Left lung (tissue), 10 donors: ENCODE measurements around the gene PPP1R12B. TPM values are rescaled to one million over a fixed set of nuclear protein-coding genes. Genes with fewer than 3 reads are reported as not detected.
"Not testable (repeated sequence)": the region's sequence is repeated elsewhere in the genome, so short reads cannot be mapped to it uniquely, and the experiment has no call there.

ENCODE experiments used
- ATAC-seq: fragments of 200-7000 bp; cut with Tn5 transposase; one replicate; pipeline ENCODE4 v1.9.1; 2020; ENCODE audit warnings: moderate library complexity
- DNase-seq, 4 donors: peaks; one replicate each; pipeline ENCODE4 v3.0.0-alpha.2; 2013 to 2020
- H3K27ac ChIP-seq, 2 donors: fragments of 200-600 bp; sonication (generic) in 1 of 2; one replicate each; pipeline versions ENCODE4 v1.5.0 to v1.8.0; 2020 to 2021
- H3K27me3 ChIP-seq, 2 donors: fragments of 200-600 bp; sonication (generic) in 1 of 2; one replicate each; pipeline versions ENCODE4 v1.5.0 to v1.8.0; 2020 to 2021
- H3K36me3 ChIP-seq, 2 donors: fragments of 200-600 bp; sonication (generic) in 1 of 2; one replicate each; pipeline versions ENCODE4 v1.5.0 to v1.8.0; 2020 to 2021
- H3K4me1 ChIP-seq, 2 donors: fragments of 200-600 bp; one replicate each; pipeline ENCODE4 v1.8.0; 2021
- H3K4me3 ChIP-seq, 2 donors: fragments of 200-600 bp; sonication (generic) in 1 of 2; one replicate each; pipeline versions ENCODE4 v1.5.0 to v1.8.0; 2020 to 2021; ENCODE audit warnings: mild to moderate bottlenecking in 1 of 2
- H3K9me3 ChIP-seq, 2 donors: fragments of 200-600 bp; sonication (generic) in 1 of 2; one replicate each; pipeline versions ENCODE4 v1.5.0 to v1.8.0; 2020 to 2021
- CTCF ChIP-seq, 2 donors: fragments of 200-600 bp; sonication (generic) in 1 of 2; IDR thresholded peaks; one replicate each; pipeline versions ENCODE4 v1.5.0 to v1.8.0; 2021; ENCODE audit warnings: antibody characterized with exemption in 2 of 2
- intact Hi-C, 2 donors: fragments of 100-400 bp; cut with DNase I; formaldehyde crosslinking; loops; one replicate each; pipeline versions ENCODE4 v1.11.2 to v1.14.2; 2022
- polyA plus RNA-seq, 6 donors: library from polyadenylated mRNA; unstranded; fragments of 120-200 nt; gene quantifications; one replicate each; pipeline ENCODE4 v1.2.1, GENCODE V29; 2013; ENCODE audit not compliant: insufficient read length in 6 of 6
- total RNA-seq, 2 donors: library from RNA; stranded (reverse); fragmentation: NEBNext Ultra II Directional; extraction: Animal tissue kit (Norgen Biotek cat#: 25700); gene quantifications; one replicate each; pipeline ENCODE4 v1.2.1, GENCODE V29; 2021
- donor health status: DM: no; HTN: yes; CAD: no.
- donor health status: DM: no; HTN: no; CAD: no.

Gene PPP1R12B
- total and polyA plus RNA-seq, 8 donors, result 25.8 to 45.9 (median 30.8) TPM

DNA sequence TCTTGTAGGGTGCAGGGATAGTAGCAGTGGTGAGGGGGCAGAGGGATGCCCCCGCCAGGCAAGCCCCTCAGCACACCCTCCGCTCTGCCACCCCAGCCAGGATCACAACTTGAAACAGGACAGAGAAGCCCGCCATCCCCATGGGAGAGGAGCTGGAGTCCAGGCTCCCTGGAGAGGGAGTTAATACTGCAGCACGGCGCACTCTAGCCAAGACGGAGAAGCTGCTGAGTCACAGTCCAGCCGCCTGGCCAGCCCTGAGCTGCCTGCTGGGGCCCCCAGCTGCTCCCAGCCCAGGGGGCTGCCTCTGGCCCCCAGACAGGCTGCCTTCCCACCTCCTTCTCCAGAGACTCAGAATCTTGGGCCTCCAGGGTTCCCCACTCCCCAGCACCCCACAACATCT is 274.6 kb downstream of the PPP1R12B start:
- H3K27ac ChIP-seq, result no peak overlapping the region
- peaks cover 0 to 88% of the 10 kb centered on the region in 2 donors for H3K27me3 ChIP-seq
- peaks cover 0 to 4% of the 10 kb centered on the region in 2 donors for H3K4me1 ChIP-seq
- DNase-seq (peak in 1 of 4 donors; percentile 72), ATAC-seq (peak; percentile 58)
- H3K4me3 ChIP-seq, result no peak overlapping the region
- H3K36me3 ChIP-seq, result no peaks in the 10 kb centered on the region
- H3K9me3 ChIP-seq, result no peaks in the 10 kb centered on the region
- intact Hi-C loops, result no loop called here
- TF ChIP-seq CTCF (IDR thresholded peaks at IDR 0.05), result no peak

GRCh38 chr1:202623476-202623875 is 275.0 kb downstream of the PPP1R12B start:
- H3K36me3 ChIP-seq, H3K9me3 ChIP-seq, ATAC-seq, DNase-seq, H3K4me3 ChIP-seq, intact Hi-C loops, H3K27ac ChIP-seq, H3K4me1 ChIP-seq: not testable (repeated sequence)
- H3K27me3 ChIP-seq, result peaks cover 0 to 88% of the 10 kb centered on the region in 2 donors

DNA sequence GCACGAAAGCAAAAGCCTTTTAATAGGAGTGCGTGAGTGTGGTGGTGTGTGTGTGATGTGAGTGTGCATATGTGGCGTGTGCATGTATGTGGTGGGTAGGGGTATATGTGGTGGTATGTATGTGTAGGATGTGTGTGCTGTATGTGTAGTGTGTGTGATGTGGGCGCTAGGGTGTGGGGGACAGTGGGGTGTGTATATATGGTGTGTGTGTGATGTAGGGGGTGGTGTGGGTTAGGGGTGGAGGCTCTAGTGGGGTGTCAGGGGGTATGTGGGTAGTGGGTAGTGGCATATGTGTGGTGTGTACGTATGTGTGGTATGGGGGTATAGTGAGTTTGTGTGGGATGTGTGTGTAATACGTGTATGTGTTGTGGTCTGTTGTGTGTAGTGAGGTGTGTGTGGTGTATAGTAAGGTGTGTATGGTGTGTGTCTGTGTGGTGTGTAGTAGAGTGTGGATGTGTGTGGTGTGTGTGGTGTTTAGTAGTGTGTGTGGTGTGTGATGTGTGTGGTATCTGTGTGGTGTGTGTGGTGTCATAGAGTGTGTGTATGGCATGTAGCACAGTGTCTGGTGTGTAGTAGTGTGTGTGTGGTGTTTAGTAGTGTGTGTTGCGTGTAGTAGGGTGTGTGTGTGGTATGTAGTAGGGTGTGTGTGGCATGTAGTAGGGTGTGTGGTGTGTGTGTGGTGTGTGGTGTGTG is 275.7 kb downstream of the PPP1R12B start:
- H3K4me1 ChIP-seq, result peaks cover 0 to 14% of the 10 kb centered on the region in 2 donors
- no peak overlapping the region for H3K4me3 ChIP-seq
- H3K9me3 ChIP-seq, result no peaks in the 10 kb centered on the region
- H3K27ac ChIP-seq, result no peak overlapping the region
- intact Hi-C loops, result no loop called here
- ATAC-seq, result no peak
- TF ChIP-seq CTCF (IDR thresholded peaks at IDR 0.05), result no peak
- no peaks in the 10 kb centered on the region for H3K36me3 ChIP-seq
- H3K27me3 ChIP-seq, result peaks cover 0 to 86% of the 10 kb centered on the region in 2 donors
- no peak for DNase-seq

DNA sequence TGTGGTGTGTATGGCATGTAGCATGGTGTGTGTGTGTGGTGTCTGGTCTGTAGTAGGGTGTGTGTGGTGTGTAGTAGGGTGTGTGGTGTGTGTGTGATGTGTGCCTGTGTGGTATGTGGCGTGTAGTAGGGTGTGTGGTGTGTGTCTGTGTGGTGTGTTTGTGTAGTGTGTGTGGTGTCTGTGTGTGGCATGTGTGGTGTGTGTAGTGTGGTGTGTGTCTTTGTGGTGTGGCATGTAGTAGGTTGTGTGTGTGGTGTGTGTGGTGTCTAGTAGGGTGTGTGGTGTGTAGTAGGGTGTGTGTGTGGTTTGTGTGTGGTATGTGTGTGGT is 276.2 kb downstream of the PPP1R12B start:
- ATAC-seq, result no peak
- Histone ChIP-seq H3K27ac (no peak overlapping the region), H3K36me3 (no peaks in the 10 kb centered on the region), H3K27me3 (peaks cover 0 to 85% of the 10 kb centered on the region in 2 donors), H3K4me1 (peaks cover 0 to 19% of the 10 kb centered on the region in 2 donors), H3K9me3 (no peaks in the 10 kb centered on the region), H3K4me3 (no peak overlapping the region)
- no peak for TF ChIP-seq CTCF (IDR thresholded peaks at IDR 0.05)
- no peak for DNase-seq
- intact Hi-C loops, result no loop called here

DNA sequence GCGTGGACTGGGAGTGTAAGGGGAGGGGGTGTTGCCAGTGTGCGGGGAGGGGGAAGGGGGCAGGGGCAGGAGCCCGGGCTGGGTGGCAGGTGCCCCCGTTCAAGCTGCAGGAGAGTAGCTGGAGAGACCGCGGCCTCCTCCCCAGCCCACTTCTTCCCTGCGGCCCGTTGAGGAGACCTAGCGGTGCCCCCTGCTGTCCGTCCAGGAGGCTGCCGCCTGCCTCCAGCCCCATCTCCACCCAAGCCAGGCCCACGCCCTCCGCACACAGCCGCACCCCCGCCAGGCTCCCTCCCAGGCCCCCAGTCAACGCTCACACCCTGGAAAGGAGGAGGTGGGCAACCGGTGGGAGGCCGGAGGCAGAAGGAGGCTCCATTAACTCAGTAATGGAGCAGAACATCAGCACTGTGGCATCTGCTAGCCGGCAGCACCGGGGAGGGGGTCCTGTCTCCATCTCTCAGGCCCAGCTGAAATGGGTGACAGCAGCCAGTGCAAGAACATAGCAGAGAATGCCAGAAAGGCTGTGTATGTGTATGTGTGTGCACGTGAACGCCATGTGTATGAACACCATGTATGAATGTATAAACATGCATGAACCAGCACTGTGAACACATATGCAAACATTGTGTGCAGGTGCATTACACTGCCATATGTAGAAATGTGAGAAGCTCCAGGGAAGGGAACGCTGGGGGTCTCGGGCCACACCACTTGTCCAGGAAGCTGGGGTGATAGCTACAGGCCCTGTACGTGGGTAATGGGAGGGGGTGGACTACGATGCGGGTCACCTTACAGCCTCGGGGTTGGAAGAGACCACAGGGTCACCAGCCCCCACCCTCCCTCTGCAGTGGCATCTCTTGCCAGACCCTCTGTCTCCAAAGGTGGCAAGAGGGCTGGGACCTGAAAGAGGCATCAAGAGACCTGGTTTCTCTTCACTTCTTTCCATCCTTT is 277.2 kb downstream of the PPP1R12B start:
- Histone ChIP-seq H3K36me3 (no peaks in the 10 kb centered on the region), H3K4me3 (no peak overlapping the region), H3K4me1 (peaks cover 0 to 22% of the 10 kb centered on the region in 2 donors), H3K27ac (no peak overlapping the region), H3K27me3 (peaks cover 0 to 85% of the 10 kb centered on the region in 2 donors), H3K9me3 (no peaks in the 10 kb centered on the region)
- DNase-seq (peak in 3 of 4 donors; percentile 58 to 90 (median 70)), ATAC-seq (peak; percentile 90)
- peak; percentile 38 to 74 for TF ChIP-seq CTCF (IDR thresholded peaks at IDR 0.05)
- intact Hi-C loops, result no loop called here

- H3K36me3 ChIP-seq, DNase-seq: not testable (repeated sequence)
Measured at GRCh38 chr1:202627036-202627435, 278.5 kb downstream of the PPP1R12B start.

More at GRCh38 chr1:202627036-202627435, 278.5 kb downstream of the PPP1R12B start:
- H3K4me1 ChIP-seq, result peaks cover 0 to 22% of the 10 kb centered on the region in 2 donors
- peaks cover 0 to 85% of the 10 kb centered on the region in 2 donors for H3K27me3 ChIP-seq
- H3K4me3 ChIP-seq, H3K27ac ChIP-seq, intact Hi-C loops, ATAC-seq, H3K9me3 ChIP-seq: not testable (repeated sequence)
